K562 (cell line): ENCODE data around the gene GRK4.

Source experiments
- CTCF ChIP-seq, 3 experiments: IDR thresholded peaks in 2 of 3; conservative IDR thresholded peaks in 1 of 3; 2 replicates each; pipeline ENCODE4 v1.5.1; 2011 to 2012; ENCODE audit warnings: low read length in 3 of 3, mild to moderate bottlenecking in 3 of 3, control low read depth in 2 of 3, improper control_type of control experiment in 1 of 3, inconsistent platforms in 1 of 3, low read depth in 1 of 3, mixed read lengths in 1 of 3, moderate library complexity in 1 of 3; ENCODE audit not compliant: insufficient read depth in 2 of 3
- EP300 ChIP-seq: IDR thresholded peaks from 2 replicates; pipeline ENCODE4 v1.6.1; 2012; ENCODE audit warnings: low read length, improper control_type of control experiment
- FOXJ3 ChIP-seq: sonication (generic); formaldehyde crosslinking; IDR thresholded peaks from 2 replicates; pipeline ENCODE4 v1.4.0; 2020; ENCODE audit warnings: mild to moderate bottlenecking, missing genetic modification reagents
- GTF3C2 ChIP-seq: IDR thresholded peaks from 3 replicates; pipeline ENCODE4 v1.6.1; 2011; ENCODE audit warnings: borderline replicate concordance, mild to moderate bottlenecking, moderate library complexity; ENCODE audit not compliant: insufficient read length; ENCODE audit errors: extremely low read depth
- LEF1 ChIP-seq: fragments of 450-650 bp; IDR thresholded peaks from 2 replicates; pipeline ENCODE4 v1.6.1; 2016; ENCODE audit warnings: mild to moderate bottlenecking
- MTA3 ChIP-seq: fragments of 450-650 bp; formaldehyde crosslinking; IDR thresholded peaks from 2 replicates; pipeline ENCODE4 v1.6.1; 2017; ENCODE audit warnings: mild to moderate bottlenecking, borderline replicate concordance
- NFATC3 ChIP-seq: fragments of 450-650 bp; IDR thresholded peaks from 2 replicates; pipeline ENCODE4 v1.6.1; 2017; ENCODE audit warnings: mild to moderate bottlenecking
- NFIC ChIP-seq: fragments of 450-650 bp; IDR thresholded peaks from 2 replicates; pipeline ENCODE4 v1.6.1; 2017; ENCODE audit warnings: mild to moderate bottlenecking, inconsistent platforms
- POLR2AphosphoS5 ChIP-seq: IDR thresholded peaks from 2 replicates; pipeline ENCODE4 v1.6.1; 2011; ENCODE audit warnings: mild to moderate bottlenecking, low read depth, low read length, moderate library complexity; ENCODE audit not compliant: control insufficient read depth, insufficient read depth
- RFX5 ChIP-seq: IDR thresholded peaks from 2 replicates; pipeline ENCODE4 v1.6.1; 2011; ENCODE audit warnings: low read depth, mild to moderate bottlenecking, improper control_type of control experiment, low read length
- TBP ChIP-seq: optimal IDR thresholded peaks from 2 replicates; pipeline ENCODE3; 2011; ENCODE audit warnings: low read depth, low read length, improper control_type of control experiment
- ZNF583 ChIP-seq: fragments of 250-450 bp; sonication (Bioruptor Pico); IDR thresholded peaks from 2 replicates; pipeline ENCODE4 v1.4.0; 2020
- TF ChIP-seq, protein P1 (sequence below): fragments of 450-650 bp; IDR thresholded peaks from 2 replicates; pipeline ENCODE4 v1.6.1; 2016; ENCODE audit warnings: antibody characterized with exemption

DNA sequence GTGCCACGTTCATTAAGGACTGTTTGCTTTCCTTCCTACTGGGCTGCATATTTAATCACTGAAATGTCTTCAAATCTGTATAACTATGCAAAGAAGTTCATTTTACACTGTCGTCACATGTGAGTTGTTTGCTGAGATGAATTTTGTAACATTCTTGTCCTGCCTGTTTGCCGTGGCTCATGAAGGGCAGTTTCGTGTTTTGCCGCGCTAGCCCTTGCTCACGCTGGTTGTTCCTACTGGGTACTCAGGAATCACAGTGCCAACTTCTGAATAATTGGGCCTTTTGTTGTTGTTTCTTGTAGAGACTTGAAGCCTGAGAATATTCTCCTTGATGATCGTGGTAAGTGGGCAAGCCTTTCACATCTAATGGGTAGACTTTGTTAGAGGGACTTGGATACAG lies 58.7 kb downstream of the GRK4 start:
- no peak for TF ChIP-seq TBP
- no peak for TF ChIP-seq ZNF583 (CRISPR knock-in tag)
- TF ChIP-seq LEF1, result no peak
- TF ChIP-seq GTF3C2, result no peak
- no peak for TF ChIP-seq RFX5
- no peak for TF ChIP-seq FOXJ3
- TF ChIP-seq POLR2AphosphoS5, result no peak
- TF ChIP-seq, protein P1, sequence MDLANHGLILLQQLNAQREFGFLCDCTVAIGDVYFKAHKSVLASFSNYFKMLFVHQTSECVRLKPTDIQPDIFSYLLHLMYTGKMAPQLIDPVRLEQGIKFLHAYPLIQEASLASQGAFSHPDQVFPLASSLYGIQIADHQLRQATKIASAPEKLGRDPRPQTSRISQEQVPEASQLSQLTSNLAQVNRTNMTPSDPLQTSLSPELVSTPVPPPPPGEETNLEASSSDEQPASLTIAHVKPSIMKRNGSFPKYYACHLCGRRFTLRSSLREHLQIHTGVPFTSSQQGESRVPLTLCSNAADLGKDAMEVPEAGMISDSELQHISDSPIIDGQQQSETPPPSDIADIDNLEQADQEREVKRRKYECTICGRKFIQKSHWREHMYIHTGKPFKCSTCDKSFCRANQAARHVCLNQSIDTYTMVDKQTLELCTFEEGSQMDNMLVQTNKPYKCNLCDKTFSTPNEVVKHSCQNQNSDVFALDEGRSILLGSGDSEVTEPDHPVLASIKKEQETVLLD, result no peak
- no peak for TF ChIP-seq NFATC3
- no peak for TF ChIP-seq CTCF (IDR thresholded peaks at IDR 0.05 in 2 of 3, conservative IDR thresholded peaks at IDR 0.05 in 1 of 3; ENCODE audit: insufficient read depth in 2 of 3, low read depth in 1 of 3, low read length in 3 of 3)
- no peak for TF ChIP-seq NFIC
- no peak for TF ChIP-seq EP300
- no peak for TF ChIP-seq MTA3
